Measurements from ENCODE around the gene IL1RN. TPM values are rescaled to one million over a fixed set of nuclear protein-coding genes. Genes with fewer than 3 reads are reported as not detected.

IL1RN gene
- total and polyA plus RNA-seq, 10 of the 15 experiments (the other 5 are each of a cell fraction or from before 2014, with no cell fraction given): 0.04 TPM; not detected in 7

GRCh38 chr2:113175042-113175628, 47.7 kb downstream of the IL1RN start (continued):
- TF ChIP-seq ZBTB40 (IDR thresholded peaks at IDR 0.05; ENCODE audit: borderline replicate concordance): no peak
- TF ChIP-seq IKZF2 (IDR thresholded peaks at IDR 0.05): peak; percentile 92 to 95

DNA sequence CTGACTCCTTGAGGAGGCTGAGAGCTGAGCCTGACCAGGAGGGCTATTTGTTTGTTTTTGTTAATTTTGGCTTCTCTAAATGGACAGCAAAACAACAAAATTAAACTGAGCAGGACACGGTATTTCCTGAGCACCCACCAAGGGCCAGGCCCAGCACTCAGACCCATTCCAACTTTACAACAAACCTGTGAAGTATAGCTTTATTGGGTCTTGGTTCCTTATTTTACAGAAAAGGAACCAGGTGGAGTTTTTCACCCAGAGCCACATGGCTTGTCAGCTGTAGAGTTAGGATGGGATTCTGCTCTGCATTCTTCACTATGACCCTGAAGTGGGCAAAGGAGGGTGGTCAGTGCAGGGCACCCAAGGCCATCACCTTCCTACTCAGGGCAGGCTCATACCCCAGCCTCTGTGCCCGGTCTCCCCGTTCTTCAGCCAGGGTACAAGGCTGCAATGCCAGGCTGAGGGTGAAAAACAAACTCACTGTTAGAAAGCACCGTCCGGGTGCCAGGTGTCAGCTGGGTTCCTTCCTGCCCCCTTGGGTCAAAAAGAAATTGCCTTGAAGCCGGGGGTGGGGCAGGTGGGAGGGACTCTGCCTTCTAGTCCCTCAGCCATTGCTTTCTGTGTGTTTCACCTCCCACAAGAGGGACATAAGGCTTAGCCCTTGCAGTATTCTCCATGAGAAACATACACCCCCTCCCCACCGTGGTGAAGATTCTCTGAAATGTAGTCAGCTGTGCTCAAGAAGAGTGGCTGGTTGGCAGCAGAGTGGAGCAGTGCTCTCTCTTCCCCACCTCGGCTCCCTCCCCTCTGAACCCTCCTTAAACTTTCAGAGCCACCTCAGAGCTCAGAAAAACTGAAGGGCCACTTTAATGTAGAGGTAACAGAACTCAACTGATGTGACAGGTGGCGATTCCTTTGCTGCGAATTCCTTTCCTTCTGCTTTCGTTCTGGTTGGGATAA, 48.6 kb downstream of the IL1RN start:
- Histone ChIP-seq H3K4me1 (ENCODE audit: control insufficient read depth, insufficient read depth, low read length) (peaks cover 41% of the 10 kb centered on the region), H3K4me3 (peak overlapping the region; percentile 95), H3K4me2 (ENCODE audit: control insufficient read depth, insufficient read depth) (peak overlapping the region; percentile 86), H4K20me1 (ENCODE audit: control insufficient read depth, insufficient read depth) (peaks cover 20% of the 10 kb centered on the region; the same call in 1 of the 2 replicates), H3K27ac (ENCODE audit: control insufficient read depth, insufficient read depth) (peak overlapping the region; percentile 96), H3K9me3 (replicated peaks; ENCODE audit: control insufficient read depth, insufficient read depth, low read length) (no peaks in the 10 kb centered on the region; the same call in 1 of the 3 replicates), H3K36me3 (ENCODE audit: control insufficient read depth in 2 of 2, insufficient read depth in 2 of 2, low read length in 1 of 2) (peaks cover 4 to 11% of the 10 kb centered on the region in 2 experiments), H3K9ac (ENCODE audit: control insufficient read depth, insufficient read depth, low read length) (peak overlapping the region; percentile 97), H2AFZ (ENCODE audit: control insufficient read depth, low read depth, low read length) (no peak overlapping the region), H3K79me2 (ENCODE audit: control insufficient read depth, insufficient read depth, low read length) (peaks cover 73% of the 10 kb centered on the region), H3K27me3 (replicated peaks in 1 of 2; ENCODE audit: control insufficient read depth in 2 of 2, insufficient read depth in 2 of 2, low read length in 1 of 2) (no peaks in the 10 kb centered on the region)
- SMC1A ChIA-PET (ENCODE audit: uncharacterized antibody, unreplicated experiment): interaction anchor here (0.9 to 4.2 kb wide), 12 partner anchors 7 to 96 kb away, joined by 3 to 52 read pairs (median 4); no protein-coding TSS in a partner anchor
- ATAC-seq (peak; percentile 13), FAIRE-seq (no peak), DNase-seq (ENCODE audit: low read depth, low spot score) (no peak)
- in situ Hi-C loops (cut with MboI) (no loop called here), intact Hi-C loops (cut with micrococcal nuclease; ENCODE audit: unreplicated experiment) (loop anchor here (1.0 kb wide), 1 partner anchor 38 kb away; no protein-coding TSS in a partner anchor)
- RAD21 ChIA-PET (ENCODE audit: unreplicated experiment): interaction anchor here (0.8 to 3.8 kb wide), 4 partner anchors 8 to 39 kb away, joined by 3 to 75 read pairs (median 14); no protein-coding TSS in a partner anchor
- CTCF ChIA-PET: interaction anchor here (0.9 to 13.8 kb wide), 11 partner anchors 7 to 214 kb away, joined by 3 to 195 read pairs (median 6); no protein-coding TSS in a partner anchor
- WGBS (ENCODE audit: insufficient coverage, insufficient replicate concordance, low lambda C conversion rate, missing lambda C conversion rate): 26% methylated on average over 11 of the region's 11 CpGs
- no TSS peak for BruUV-seq (replicated peaks)
- TF ChIP-seq SIN3A (IDR thresholded peaks at IDR 0.05; ENCODE audit: low read depth, low read length) (0 out of 2 replicates have a peak, but pooled peaks have one; percentile 3), POU2F2 (IDR thresholded peaks at IDR 0.05; ENCODE audit: borderline replicate concordance, low read depth, low read length) (no peak), IRF4 (IDR thresholded peaks at IDR 0.05; ENCODE audit: low read depth, low read length) (no peak), HCFC1 (IDR thresholded peaks at IDR 0.05; ENCODE audit: low read length) (no peak), TCF3 (IDR thresholded peaks at IDR 0.05; ENCODE audit: borderline replicate concordance, insufficient read depth, low read depth, low read length) (0 out of 2 replicates have a peak, but pooled peaks have one; percentile 12), RCOR1 (conservative IDR thresholded peaks at IDR 0.05; ENCODE audit: low read depth, low read length) (no peak), MTA2 (IDR thresholded peaks at IDR 0.05; ENCODE audit: low read depth) (no peak)
- POLR2A ChIA-PET: interaction anchor here (0.6 to 1.2 kb wide), 4 partner anchors 26 to 41 kb away, joined by 3 to 4 read pairs (median 4); no protein-coding TSS in a partner anchor

Measured in GM12878 (cell line).